ENCODE measurements around the gene FMNL2. TPM values are rescaled to one million over a fixed set of nuclear protein-coding genes. Genes with fewer than 3 reads are reported as not detected.

FMNL2 gene
- total and polyA plus RNA-seq, 12 donors = 3.3 to 16.0 (median 4.5) TPM

GRCh38 chr2:152339556-152340286, 4.7 kb downstream of the FMNL2 start:
- Histone ChIP-seq H3K27me3 (peaks cover 0 to 20% (median 0%) of the 10 kb centered on the region in 7 donors), H3K27ac (no peak overlapping the region), H3K9me3 (no peaks in the 10 kb centered on the region), H3K4me3 (no peak overlapping the region), H3K36me3 (peaks cover 0 to 12% (median 0%) of the 10 kb centered on the region in 9 donors), H3K4me1 (peaks cover 0 to 36% (median 12%) of the 10 kb centered on the region in 9 donors)
- WGBS, 2 donors = 94 to 98% methylated on average over 2 of the region's 2 CpGs
- intact Hi-C loops (cut with DNase I) = loop anchor here in 9 of 10 donors (5.0 to 10.0 kb wide), 14 partner anchors 65 to 295 kb away; partner anchors contain the start of gene STAM2 (in 1 of the 9)
- no peak for DNase-seq
- ATAC-seq = no peak
- TF ChIP-seq, protein P1, sequence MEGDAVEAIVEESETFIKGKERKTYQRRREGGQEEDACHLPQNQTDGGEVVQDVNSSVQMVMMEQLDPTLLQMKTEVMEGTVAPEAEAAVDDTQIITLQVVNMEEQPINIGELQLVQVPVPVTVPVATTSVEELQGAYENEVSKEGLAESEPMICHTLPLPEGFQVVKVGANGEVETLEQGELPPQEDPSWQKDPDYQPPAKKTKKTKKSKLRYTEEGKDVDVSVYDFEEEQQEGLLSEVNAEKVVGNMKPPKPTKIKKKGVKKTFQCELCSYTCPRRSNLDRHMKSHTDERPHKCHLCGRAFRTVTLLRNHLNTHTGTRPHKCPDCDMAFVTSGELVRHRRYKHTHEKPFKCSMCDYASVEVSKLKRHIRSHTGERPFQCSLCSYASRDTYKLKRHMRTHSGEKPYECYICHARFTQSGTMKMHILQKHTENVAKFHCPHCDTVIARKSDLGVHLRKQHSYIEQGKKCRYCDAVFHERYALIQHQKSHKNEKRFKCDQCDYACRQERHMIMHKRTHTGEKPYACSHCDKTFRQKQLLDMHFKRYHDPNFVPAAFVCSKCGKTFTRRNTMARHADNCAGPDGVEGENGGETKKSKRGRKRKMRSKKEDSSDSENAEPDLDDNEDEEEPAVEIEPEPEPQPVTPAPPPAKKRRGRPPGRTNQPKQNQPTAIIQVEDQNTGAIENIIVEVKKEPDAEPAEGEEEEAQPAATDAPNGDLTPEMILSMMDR (IDR thresholded peaks at IDR 0.05) = no peak

DNA sequence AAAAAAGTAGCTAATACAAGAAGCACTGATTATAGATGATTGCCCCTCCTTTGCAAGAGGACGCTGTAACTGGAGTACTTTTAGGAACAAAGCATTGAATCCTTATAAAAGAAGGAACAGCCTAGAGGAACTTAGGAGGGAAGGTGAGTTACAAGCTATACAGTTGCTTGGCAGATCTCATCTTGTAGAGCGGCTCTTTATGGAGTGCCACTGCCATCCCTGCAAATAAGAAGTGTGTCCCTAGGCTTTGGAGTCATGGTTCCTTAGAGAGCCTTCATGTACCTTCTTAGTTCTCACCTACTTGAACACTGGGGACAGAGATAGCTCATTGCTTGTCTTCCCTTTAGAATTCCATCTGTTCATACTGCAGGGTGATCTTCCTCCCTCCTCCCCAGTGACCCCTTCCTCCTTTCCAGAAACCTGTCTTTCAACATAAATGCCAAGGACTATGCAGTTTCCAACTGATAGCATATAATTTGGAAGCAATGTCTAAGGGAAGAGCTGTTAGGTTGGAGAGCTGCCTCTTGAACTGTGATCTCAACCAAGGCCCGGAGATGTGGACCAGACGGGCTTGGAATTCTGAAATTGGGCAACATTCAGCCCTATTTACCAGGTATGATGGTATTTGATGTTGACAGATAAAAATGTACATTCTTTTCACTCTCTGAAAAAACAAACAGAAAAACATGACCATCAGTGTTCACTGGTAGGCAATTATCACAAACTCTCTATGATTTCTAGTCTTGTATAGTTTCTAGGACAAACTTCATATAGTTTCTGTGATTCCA, 7.5 kb downstream of the FMNL2 start:
- H3K36me3 ChIP-seq = peaks cover 0 to 12% (median 0%) of the 10 kb centered on the region in 9 donors
- intact Hi-C loops (cut with DNase I) = no loop called here
- ATAC-seq (no peak), DNase-seq (no peak)
- WGBS, 2 donors = 95 to 98% methylated on average over 4 of the region's 4 CpGs
- H3K4me1 ChIP-seq = peaks cover 0 to 27% (median 8%) of the 10 kb centered on the region in 9 donors
- H3K27ac ChIP-seq = no peak overlapping the region
- H3K27me3 ChIP-seq = no peaks in the 10 kb centered on the region
- TF ChIP-seq, protein P1 (IDR thresholded peaks at IDR 0.05) = no peak
- H3K9me3 ChIP-seq = no peaks in the 10 kb centered on the region
- H3K4me3 ChIP-seq = no peak overlapping the region

GRCh38 chr2:152343426-152343825, 8.5 kb downstream of the FMNL2 start:
- H3K4me1 ChIP-seq = peaks cover 0 to 28% (median 8%) of the 10 kb centered on the region in 9 donors
- no peaks in the 10 kb centered on the region for H3K27me3 ChIP-seq
- ATAC-seq (no peak), DNase-seq (no peak)
- H3K4me3 ChIP-seq = no peak overlapping the region
- H3K27ac ChIP-seq = no peak overlapping the region
- intact Hi-C loops (cut with DNase I) = no loop called here
- TF ChIP-seq, protein P1 (IDR thresholded peaks at IDR 0.05) = no peak
- H3K9me3 ChIP-seq = no peaks in the 10 kb centered on the region
- 81% methylated on average over 4 of the region's 4 CpGs for WGBS, 2 donors
- peaks cover 0 to 12% (median 0%) of the 10 kb centered on the region in 9 donors for H3K36me3 ChIP-seq

DNA sequence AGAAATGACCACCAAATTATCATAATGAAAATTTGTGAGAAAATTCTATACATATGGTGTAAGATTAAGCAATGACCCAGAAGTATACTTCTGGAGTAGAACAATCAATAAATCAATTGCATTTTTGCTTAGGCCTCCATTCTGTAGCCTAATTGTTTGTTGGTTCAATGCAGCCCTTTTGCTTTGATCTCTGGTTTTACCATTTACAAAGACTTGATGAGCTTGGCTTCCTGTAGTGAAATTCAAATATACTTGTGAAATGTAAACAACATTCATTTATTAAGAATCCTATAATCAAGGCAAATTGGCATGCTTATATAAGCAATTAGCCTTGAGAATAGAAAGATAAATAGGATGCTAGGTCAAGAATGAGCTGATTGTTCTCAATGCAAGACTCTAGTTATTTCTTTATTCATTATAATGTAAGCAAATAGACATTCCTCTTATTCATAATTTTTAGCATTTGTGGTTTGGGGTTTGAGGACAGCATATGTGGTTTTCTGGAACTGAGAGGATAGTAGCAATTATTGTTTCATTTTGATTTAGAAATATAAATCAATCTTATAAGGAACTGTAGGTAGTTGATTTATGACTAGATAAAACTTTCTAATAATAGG, 9.7 kb downstream of the FMNL2 start:
- peaks cover 0 to 12% (median 0%) of the 10 kb centered on the region in 9 donors for H3K36me3 ChIP-seq
- no peaks in the 10 kb centered on the region for H3K27me3 ChIP-seq
- no peak for ATAC-seq
- H3K4me3 ChIP-seq = no peak overlapping the region
- H3K9me3 ChIP-seq = no peaks in the 10 kb centered on the region
- no peak overlapping the region for H3K27ac ChIP-seq
- TF ChIP-seq, protein P1 (IDR thresholded peaks at IDR 0.05) = no peak
- intact Hi-C loops (cut with DNase I) = no loop called here
- peaks cover 0 to 25% (median 4%) of the 10 kb centered on the region in 9 donors for H3K4me1 ChIP-seq
- DNase-seq = no peak
